GM19328 (cell line): ENCODE results near the gene CD84.
"Not testable (repeated sequence)": the region's sequence is repeated elsewhere in the genome, so short reads cannot be mapped to it uniquely, and the experiment has no call there.

Source experiments
- ATAC-seq: cut with Tn5 transposase; IDR thresholded peaks from one replicate; pipeline ENCODE4 v1.9.1; 2021; ENCODE audit warnings: mild to moderate bottlenecking, moderate library complexity; ENCODE audit not compliant: unreplicated experiment

CD84 gene

DNA sequence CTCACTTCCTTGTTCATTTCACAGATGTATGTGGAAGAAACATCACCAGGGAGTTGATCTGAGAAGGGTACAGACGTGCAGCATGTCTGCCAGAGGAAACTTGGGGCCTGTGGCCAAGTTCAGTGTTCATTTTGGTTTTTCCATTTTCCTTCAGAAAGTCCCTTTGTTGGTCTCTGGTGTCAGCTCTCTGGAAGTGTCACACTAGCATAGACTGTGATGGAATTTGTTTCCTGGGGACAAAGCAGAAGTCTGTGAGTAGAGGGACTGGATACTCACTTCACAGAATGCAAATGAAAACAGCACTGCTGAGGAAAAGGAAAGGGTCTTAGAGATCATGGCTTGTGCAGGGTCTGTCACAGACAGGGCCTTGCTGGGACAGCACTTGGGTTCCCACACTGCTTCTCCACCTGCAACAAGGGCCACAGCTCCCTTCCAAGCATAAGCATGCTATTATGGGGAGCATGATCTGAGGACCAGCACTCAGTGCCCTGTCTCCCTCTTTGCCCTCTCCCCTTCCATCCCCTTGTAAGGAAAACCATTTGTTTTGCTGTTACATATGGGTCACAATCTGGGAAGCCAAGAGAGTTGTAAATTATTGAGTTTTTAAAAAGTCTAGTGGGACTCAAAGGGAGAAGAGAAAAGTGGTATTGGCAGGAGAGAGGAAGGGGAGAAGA, 31.4 kb upstream of the CD84 start:
- ATAC-seq = no peak

DNA sequence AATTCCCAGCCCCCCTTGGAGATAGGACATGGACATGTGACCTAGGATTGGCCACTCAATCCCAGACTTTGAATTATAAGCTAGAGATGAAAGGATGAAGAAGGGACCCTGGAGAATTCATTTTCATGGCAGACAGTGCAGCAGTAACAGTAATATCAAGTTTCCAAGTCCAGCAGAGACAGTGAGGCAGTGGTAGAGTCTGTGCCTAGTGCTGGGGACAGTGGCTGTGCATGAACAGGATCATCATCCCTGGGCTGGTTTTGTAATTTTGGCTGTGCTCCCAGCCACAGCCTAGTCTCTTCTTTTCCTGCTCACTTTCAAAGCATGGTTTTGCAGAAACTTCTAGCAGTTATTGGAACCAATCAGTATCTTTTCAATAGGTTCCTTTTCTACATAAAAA, 29.6 kb upstream of the CD84 start:
- no peak for ATAC-seq

GRCh38 chr1:160608514-160608913, 29.2 kb upstream of the CD84 start:
- ATAC-seq = no peak

- no peak for ATAC-seq
Measured at GRCh38 chr1:160608057-160608456, 28.8 kb upstream of the CD84 start.

GRCh38 chr1:160607672-160608032, 28.4 kb upstream of the CD84 start:
- no peak for ATAC-seq

- peak; percentile 50 for ATAC-seq
Measured at GRCh38 chr1:160607011-160607671, 27.8 kb upstream of the CD84 start.

DNA sequence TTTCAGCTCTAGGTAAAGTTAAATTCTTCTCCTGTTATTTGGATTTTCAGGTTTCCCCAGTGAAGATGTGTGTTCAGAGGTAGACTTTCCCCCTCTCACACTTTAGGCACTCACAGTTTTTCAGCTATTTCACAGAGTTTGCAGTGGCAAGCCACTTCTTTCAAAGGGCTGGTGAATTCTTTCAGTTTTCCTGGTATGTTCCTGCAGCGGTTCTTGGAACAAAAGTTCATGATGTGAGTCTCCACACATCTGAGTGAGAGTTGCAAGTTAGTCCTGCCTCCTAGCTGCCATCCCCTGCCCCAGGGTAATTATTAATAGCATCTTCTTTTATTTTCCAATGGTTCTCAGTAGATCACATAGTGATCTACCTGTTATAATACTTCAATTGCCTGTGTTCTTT, 27.3 kb upstream of the CD84 start:
- ATAC-seq = no peak

DNA sequence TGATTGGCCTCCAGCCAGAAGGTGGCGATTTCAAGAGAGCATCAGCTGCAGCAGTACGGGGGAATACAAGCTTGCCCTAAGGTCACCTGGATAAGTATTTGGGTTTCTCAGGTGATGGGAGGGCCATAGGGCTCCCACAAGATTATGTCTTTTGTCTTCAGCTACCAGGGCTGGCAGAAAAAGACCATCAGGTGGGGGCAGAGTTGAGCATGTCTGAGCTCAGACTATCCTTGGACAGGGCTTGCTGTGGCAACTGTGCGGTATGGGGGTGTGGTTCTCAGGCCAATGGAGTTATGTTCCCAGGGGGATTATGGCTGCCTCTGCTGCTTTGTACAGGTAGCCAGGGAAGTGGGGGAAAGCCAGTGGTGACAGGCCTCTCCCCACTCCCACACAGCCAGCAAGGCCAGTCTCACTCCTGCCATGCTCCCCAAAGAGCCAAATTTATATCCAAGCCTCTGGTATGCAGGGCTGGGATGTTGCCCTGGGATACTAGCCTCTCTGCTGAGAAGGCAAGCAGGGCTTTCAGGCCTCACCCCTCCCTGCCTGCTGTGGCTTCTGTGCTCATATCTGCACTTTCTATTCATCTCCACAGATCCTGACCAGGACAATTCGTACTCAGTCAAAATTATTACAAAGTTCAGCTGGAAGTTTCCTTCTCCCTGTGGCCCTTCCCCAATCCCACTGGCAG, 26.6 kb upstream of the CD84 start:
- no peak for ATAC-seq

DNA sequence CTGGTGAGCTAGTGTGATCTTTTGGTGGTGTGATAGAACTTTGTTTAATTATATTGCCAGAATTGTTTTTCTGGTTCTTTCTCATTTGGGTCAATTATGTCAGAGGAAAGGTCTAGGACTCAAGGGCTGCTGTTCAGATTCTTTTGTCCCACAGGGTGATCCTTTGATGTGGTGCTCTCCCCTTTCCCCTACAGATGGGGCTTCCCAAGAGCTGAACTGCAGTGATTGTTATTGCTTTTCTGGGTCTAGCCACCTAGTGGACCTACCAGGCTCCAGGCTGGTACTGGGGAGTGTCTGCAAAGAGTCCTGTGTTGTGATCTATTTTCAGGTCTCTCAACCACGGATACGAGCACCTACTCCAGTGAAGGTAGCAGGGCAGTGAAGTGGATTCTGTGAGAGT, 25.9 kb upstream of the CD84 start:
- ATAC-seq = no peak

GRCh38 chr1:160597705-160598104, 18.4 kb upstream of the CD84 start:
- no peak for ATAC-seq

DNA sequence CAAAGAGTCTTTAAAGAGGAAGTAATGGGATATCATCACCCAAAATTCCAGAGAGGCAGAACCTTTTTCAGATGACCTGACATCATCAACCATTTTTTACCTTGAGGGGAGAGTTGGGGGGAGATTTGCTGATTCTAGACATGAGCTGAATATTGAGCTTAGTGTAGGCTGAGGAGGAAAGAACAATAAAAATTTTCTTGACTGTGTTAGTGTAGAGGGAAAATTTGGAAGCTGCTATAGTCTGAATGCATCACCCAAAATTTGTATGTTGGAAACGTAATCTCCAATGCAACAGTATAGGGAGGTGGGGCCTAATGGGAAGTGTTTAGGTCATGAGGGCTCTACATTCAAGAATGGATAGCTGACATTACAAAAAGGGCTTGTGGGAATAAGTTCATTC, 17.8 kb upstream of the CD84 start:
- no peak for ATAC-seq

DNA sequence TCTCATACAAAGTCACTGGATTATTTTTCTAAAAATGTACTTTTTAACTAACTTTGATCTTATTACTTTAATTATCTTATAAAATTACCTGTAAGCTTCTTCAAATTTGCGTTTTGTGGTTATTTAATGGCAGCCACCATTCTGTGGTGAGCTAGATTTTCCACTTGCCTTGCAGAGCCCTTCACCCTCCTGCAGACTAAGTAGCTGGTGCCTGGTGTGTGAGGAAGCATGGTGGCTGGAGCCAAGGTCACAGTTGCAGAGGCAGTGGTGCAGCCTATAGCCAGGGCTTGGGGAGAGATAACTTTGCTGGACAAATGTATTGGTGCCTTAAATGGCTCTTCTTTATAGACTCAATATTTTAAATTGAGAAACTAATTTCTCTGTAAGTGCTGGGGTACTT, 11.2 kb upstream of the CD84 start:
- no peak for ATAC-seq

GRCh38 chr1:160588468-160588867, 9.2 kb upstream of the CD84 start:
- no peak for ATAC-seq

GRCh38 chr1:160584784-160585183, 5.5 kb upstream of the CD84 start:
- ATAC-seq = no peak

DNA sequence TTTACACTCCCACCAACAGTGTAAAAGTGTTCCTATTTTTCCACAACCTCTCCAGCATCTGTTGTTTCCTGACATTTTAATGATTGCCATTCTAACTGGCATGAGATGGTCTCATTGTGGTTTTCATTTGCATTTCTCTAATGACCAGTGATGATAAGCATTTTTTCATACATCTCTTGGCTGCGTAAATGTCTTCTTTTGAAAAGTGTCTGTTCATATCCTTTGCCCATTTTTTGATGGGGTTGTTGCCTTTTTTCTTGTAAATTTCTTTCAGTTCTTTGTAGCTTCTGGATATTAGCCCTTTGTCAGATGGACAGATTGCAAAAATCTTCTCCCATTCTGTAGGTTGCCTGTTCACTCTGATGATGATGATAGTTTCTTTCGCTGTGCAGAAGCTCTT, 3.7 kb upstream of the CD84 start:
- ATAC-seq = not testable (repeated sequence)

DNA sequence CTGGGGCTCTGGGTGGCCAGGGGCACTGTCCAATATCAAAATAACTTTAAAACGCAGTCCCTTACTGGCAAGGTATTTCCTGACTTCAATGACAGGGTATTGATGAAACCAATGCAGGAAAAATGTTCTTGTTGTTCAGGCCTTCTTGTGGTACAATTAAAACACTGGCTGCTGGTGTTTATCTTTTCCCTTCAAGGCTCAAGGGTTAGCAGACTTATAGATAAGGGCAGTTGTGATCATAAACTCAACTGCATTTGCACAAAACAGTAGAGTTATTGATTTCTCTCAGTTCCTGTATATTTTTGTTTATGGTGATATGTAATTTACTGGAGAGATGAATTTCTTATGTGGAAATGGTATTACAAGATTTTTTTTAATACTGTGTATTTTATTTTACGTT, 2.7 kb upstream of the CD84 start:
- ATAC-seq = no peak

DNA sequence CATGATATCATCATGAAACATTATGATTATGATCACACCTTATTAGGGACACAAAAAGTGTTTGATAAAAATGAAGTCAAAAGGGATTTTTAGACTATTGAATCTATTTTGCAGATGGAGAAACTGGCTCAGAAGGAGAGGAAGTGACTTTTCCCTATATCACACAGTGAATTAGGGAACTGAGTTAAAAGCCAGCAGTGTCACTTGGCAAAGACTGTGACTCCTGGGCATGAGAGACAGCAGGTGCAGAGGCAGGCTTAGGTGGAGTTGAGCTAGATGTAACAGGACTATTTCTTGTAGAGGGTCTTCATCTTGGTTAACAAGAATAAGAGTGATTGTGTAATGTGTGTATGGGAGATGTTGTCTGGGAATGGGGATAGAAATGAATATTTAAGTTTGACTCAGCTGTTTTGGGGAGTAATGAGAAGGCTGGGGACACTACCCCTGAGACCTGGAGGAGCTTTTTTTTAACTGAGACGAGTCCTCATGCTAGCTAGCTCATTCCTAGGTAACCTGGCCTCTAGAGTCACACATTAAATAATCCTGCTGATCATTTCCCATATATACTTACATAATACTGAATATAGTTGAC, 1.0 kb upstream of the CD84 start:
- ATAC-seq = no peak

DNA sequence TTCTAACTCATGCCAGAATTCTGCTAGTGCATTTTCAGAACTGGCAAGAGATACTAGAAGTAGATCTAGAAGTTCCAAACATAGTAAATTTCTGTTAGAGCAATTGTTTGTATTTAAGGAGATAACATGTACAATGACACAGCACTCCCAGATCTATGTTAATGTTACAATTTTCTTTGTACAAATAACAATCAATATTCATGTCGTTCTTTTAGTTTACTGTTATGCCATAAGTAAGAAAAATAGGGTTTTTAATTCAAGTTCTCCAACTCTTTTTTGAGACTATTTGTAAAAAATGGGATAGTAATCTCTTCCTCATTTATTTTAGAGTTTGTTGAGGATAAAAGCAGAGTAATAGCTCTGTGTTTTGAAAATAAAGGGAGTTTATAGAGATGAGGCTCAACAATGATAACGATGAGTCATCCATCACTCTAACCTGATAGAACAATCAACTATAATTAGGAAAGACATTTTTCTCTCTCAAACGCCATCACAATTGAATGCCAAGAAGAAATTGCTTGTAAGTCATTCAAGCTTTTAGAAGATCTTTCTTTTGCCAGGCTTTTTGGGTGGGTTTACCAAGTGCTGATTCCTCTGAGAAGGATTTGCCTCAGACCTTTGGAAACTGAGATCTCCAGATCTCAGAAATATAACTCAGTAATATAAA, 638 bp downstream of the CD84 start:
- ATAC-seq = no peak

GRCh38 chr1:160578175-160578524, 1.1 kb downstream of the CD84 start:
- no peak for ATAC-seq

DNA sequence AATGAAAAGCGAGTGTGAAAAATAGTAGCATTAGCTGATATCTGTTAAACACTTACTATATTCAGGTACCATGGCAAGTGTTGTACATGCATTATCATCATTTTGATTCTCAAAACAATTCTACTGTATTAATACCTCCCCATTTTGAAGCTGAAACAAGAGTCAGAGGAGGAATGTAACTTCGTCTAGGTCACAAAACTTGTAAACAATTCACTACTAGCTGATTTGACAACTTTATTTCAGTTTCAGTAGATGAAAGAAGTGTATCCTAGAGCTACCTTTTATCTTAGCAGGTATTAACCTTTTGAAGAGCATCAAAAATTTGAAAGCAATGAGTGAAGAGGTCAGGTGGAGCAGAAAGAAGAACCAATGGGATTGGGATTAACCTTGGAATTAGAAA, 1.6 kb downstream of the CD84 start:
- no peak for ATAC-seq

- ATAC-seq = no peak
Measured at GRCh38 chr1:160576884-160577283, 2.4 kb downstream of the CD84 start.

- no peak for ATAC-seq
Measured at GRCh38 chr1:160576390-160576789, 2.9 kb downstream of the CD84 start.
